Measurements from ENCODE around the gene PDLIM1. TPM values are rescaled to one million over a fixed set of nuclear protein-coding genes. Genes with fewer than 3 reads are reported as not detected.
"Not testable (repeated sequence)": the region's sequence is repeated elsewhere in the genome, so short reads cannot be mapped to it uniquely, and the experiment has no call there.

PDLIM1 gene
- total RNA-seq, 1 experiment from 2014 or later = 202 TPM

DNA sequence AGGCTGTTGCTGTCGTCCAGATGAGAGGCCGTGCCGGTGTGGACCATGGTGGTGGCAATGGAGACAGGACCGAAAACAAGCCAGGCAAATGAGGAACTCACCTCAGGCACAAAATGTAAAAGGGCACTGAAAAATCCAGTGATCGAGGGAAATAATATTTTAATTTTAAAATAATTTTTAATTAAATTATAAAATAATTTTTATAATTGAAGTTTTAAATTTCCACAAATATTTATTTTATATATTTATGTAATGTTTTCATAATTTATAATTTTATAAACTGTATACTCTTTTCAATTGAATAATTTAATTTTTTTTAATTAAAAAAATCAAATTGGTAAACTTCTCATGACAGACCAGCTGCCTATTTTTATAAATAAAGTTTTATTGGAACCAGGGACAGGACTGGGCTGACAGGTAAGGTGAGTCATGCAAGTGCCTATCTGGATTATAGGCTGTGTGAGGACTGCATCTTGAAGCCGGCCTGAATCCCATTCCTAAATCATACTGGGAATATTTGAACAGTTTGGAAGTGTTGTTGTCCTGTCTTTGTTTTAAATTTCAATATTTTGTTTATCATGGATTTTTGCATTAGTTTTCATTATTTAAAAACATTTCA, 81.2 kb downstream of the PDLIM1 start:
- Histone ChIP-seq H3K27me3 (ENCODE audit: insufficient read depth, low read depth) (no peaks in the 10 kb centered on the region), H2AFZ (no peak overlapping the region), H3K4me3 (no peak overlapping the region), H3K4me2 (no peak overlapping the region), H4K20me1 (ENCODE audit: insufficient read depth) (no peaks in the 10 kb centered on the region), H3F3A (ENCODE audit: insufficient read depth, low read depth) (no peaks in the 10 kb centered on the region), H3K9me2 (ENCODE audit: insufficient read depth) (no peaks in the 10 kb centered on the region), H3K36me3 (ENCODE audit: low read depth) (no peaks in the 10 kb centered on the region), H3K9me3 (ENCODE audit: insufficient read depth, low read depth) (no peaks in the 10 kb centered on the region), H3K79me2 (ENCODE audit: low read depth) (no peaks in the 10 kb centered on the region), H3K4me1 (replicated peaks; ENCODE audit: insufficient read depth) (peaks cover 11% of the 10 kb centered on the region), H3K27ac (no peak overlapping the region)
- no peak for TF ChIP-seq EZH2 (IDR thresholded peaks at IDR 0.05; ENCODE audit: low read depth)
- TF ChIP-seq, protein P1, sequence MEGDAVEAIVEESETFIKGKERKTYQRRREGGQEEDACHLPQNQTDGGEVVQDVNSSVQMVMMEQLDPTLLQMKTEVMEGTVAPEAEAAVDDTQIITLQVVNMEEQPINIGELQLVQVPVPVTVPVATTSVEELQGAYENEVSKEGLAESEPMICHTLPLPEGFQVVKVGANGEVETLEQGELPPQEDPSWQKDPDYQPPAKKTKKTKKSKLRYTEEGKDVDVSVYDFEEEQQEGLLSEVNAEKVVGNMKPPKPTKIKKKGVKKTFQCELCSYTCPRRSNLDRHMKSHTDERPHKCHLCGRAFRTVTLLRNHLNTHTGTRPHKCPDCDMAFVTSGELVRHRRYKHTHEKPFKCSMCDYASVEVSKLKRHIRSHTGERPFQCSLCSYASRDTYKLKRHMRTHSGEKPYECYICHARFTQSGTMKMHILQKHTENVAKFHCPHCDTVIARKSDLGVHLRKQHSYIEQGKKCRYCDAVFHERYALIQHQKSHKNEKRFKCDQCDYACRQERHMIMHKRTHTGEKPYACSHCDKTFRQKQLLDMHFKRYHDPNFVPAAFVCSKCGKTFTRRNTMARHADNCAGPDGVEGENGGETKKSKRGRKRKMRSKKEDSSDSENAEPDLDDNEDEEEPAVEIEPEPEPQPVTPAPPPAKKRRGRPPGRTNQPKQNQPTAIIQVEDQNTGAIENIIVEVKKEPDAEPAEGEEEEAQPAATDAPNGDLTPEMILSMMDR (conservative IDR thresholded peaks at IDR 0.05) = no peak
- DNase-seq = no peak
- ChIA-PET POLR2A (ENCODE audit: unreplicated experiment) (no interaction called here), CTCF (interaction anchor here (0.6 to 1.2 kb wide), 3 partner anchors 27 to 34 kb away, joined by 3 to 9 read pairs (median 4); no protein-coding TSS in a partner anchor)
- no TSS peak for BruUV-seq (replicated peaks)
- intact Hi-C loops (cut with micrococcal nuclease; ENCODE audit: unreplicated experiment) = loop anchor here (2.0 to 10.0 kb wide), 2 partner anchors 33 to 395 kb away; no protein-coding TSS in a partner anchor

DNA sequence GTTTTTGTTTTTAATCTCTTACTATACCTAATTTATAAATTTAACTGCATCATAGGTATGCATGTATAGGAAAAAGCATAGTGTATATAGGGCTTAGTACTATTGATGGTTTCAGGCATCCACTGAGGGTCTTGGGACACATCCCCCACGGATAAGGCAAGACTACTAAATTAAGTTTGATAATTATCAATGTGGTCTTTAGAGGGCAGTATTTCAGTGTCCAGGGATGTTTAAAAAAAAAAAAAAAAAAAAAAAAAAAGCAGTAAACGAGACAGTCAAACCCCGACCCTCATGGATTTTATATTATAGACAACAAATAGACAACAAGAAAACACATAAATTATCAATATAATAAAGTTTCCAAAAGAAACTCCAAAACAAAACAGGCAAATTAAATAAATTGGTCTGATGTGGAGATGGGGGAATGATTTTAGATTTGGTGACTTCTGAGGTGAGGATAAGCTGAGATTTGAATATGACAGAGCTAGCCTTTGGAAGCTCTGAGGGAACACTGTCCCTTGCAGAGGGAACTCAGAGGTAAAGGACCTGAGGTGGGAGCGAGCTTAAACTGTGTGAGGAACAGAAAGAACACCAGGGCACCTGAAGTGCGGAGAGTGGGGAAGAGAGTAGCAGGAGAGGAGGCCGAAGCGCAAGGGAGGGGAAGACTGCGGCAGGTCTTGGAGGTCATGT, 82.0 kb downstream of the PDLIM1 start:
- Histone ChIP-seq H4K20me1 (ENCODE audit: insufficient read depth) (no peaks in the 10 kb centered on the region), H2AFZ (no peak overlapping the region), H3K27ac (no peak overlapping the region), H3K36me3 (ENCODE audit: low read depth) (no peaks in the 10 kb centered on the region), H3K4me2 (peak overlapping the region; percentile 34; the same call in 1 of the 2 replicates), H3K9me2 (ENCODE audit: insufficient read depth) (no peaks in the 10 kb centered on the region), H3K79me2 (ENCODE audit: low read depth) (no peaks in the 10 kb centered on the region), H3K27me3 (ENCODE audit: insufficient read depth, low read depth) (no peaks in the 10 kb centered on the region), H3F3A (ENCODE audit: insufficient read depth, low read depth) (no peaks in the 10 kb centered on the region), H3K4me1 (replicated peaks; ENCODE audit: insufficient read depth) (peaks cover 11% of the 10 kb centered on the region), H3K4me3 (no peak overlapping the region), H3K9me3 (ENCODE audit: insufficient read depth, low read depth) (no peaks in the 10 kb centered on the region)
- no TSS peak for BruUV-seq (replicated peaks)
- no peak for DNase-seq
- intact Hi-C loops (cut with micrococcal nuclease; ENCODE audit: unreplicated experiment) = loop anchor here (2.0 to 10.0 kb wide), 2 partner anchors 34 to 396 kb away; no protein-coding TSS in a partner anchor
- ChIA-PET CTCF (interaction anchor here (0.6 to 1.2 kb wide), 3 partner anchors 28 to 35 kb away, joined by 3 to 9 read pairs (median 4); no protein-coding TSS in a partner anchor), POLR2A (ENCODE audit: unreplicated experiment) (no interaction called here)
- TF ChIP-seq, protein P1 (conservative IDR thresholded peaks at IDR 0.05) = peak; percentile 59; the same call in 1 of the 2 replicates
- TF ChIP-seq EZH2 (IDR thresholded peaks at IDR 0.05; ENCODE audit: low read depth) = no peak

DNA sequence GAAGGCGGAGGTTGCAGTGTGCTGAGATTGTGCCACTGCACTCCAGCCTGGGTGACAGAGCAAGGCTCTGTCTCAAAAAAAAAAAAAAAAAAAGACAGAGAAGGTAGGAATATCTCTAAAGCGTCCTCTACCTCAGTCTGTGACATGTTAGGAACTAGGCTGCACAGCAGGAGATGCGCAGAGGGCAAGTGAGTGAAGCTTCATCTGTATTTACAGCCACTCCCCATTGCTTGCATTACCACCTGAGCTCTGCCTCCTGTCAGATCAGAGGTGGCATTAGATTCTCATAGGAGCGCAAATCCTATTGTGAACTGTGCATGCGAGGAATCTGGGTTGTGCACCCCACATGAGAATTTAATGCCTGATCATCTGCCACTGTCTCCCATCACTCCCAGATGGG, 87.9 kb downstream of the PDLIM1 start:
- CTCF ChIA-PET = interaction anchor here (0.5 to 0.9 kb wide), 3 partner anchors 32 to 69 kb away, joined by 3 to 5 read pairs (median 3); no protein-coding TSS in a partner anchor
- BruUV-seq (replicated peaks) = not testable (repeated sequence)

More for the DNA sequence above, 87.9 kb downstream of the PDLIM1 start:
- H3K79me2 ChIP-seq (ENCODE audit: low read depth); H3K4me3 ChIP-seq; DNase-seq; H3K27ac ChIP-seq; H3K9me3 ChIP-seq (ENCODE audit: insufficient read depth, low read depth); H3F3A ChIP-seq (ENCODE audit: insufficient read depth, low read depth); H4K20me1 ChIP-seq (ENCODE audit: insufficient read depth); H3K27me3 ChIP-seq (ENCODE audit: insufficient read depth, low read depth); H3K9me2 ChIP-seq (ENCODE audit: insufficient read depth); POLR2A ChIA-PET (ENCODE audit: unreplicated experiment); H3K4me1 ChIP-seq (replicated peaks; ENCODE audit: insufficient read depth); H2AFZ ChIP-seq; H3K36me3 ChIP-seq (ENCODE audit: low read depth); H3K4me2 ChIP-seq: not testable (repeated sequence)
- intact Hi-C loops (cut with micrococcal nuclease; ENCODE audit: unreplicated experiment) = loop anchor here (5.0 to 10.0 kb wide), 2 partner anchors 159 to 402 kb away; no protein-coding TSS in a partner anchor
